ENCODE data around the gene MTG2. TPM values are rescaled to one million over a fixed set of nuclear protein-coding genes. Genes with fewer than 3 reads are reported as not detected.

The MTG2 gene
- polyA plus RNA-seq, 1 donor from 2014 or later: 36.1 TPM

DNA sequence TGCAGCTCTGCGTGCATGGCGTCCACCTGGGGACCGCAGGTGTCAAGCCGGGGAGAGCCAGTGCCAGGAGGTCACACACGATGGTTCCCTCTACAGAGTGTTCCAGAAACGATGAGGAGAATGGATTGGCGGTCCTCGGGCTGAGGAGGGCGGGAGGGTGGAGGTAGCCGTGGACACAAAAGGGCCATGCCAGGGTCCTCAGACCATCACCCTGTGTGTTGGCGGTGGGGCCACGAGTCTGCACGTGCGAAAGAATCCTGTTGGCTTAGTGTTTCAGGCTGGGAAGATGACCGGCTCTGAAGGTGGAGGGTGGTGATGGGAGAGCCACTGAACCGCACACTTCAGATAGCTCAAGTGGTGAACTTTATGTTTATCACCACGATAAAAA lies 23.6 kb downstream of the MTG2 start:
- no peaks in the 10 kb centered on the region for H4K20me1 ChIP-seq (ENCODE audit: insufficient read depth)
- no peaks in the 10 kb centered on the region for H3K9me3 ChIP-seq (ENCODE audit: low read length)
- no peak overlapping the region for H3K9ac ChIP-seq (ENCODE audit: low read length)
- no peaks in the 10 kb centered on the region for H3F3A ChIP-seq (ENCODE audit: insufficient read depth, low read length, poor library complexity, severe bottlenecking)
- no peak overlapping the region for H3K4me2 ChIP-seq (ENCODE audit: low read length)
- no peaks in the 10 kb centered on the region for H3K36me3 ChIP-seq (ENCODE audit: insufficient read depth, low read length)
- TF ChIP-seq EP300 (conservative IDR thresholded peaks at IDR 0.05; ENCODE audit: poor library complexity, severe bottlenecking) (no peak), SMC3 (conservative IDR thresholded peaks at IDR 0.05; ENCODE audit: poor library complexity) (no peak), RAD21 (conservative IDR thresholded peaks at IDR 0.05) (no peak), MXI1 (conservative IDR thresholded peaks at IDR 0.05; ENCODE audit: poor library complexity, severe bottlenecking) (no peak), EZH2 (IDR thresholded peaks at IDR 0.05; ENCODE audit: borderline replicate concordance, insufficient read depth, low read length, poor library complexity, severe bottlenecking) (no peak), TAF1 (IDR thresholded peaks at IDR 0.05; ENCODE audit: low read depth) (no peak), POLR2AphosphoS5 (IDR thresholded peaks at IDR 0.05) (no peak)
- TF ChIP-seq, protein P1, sequence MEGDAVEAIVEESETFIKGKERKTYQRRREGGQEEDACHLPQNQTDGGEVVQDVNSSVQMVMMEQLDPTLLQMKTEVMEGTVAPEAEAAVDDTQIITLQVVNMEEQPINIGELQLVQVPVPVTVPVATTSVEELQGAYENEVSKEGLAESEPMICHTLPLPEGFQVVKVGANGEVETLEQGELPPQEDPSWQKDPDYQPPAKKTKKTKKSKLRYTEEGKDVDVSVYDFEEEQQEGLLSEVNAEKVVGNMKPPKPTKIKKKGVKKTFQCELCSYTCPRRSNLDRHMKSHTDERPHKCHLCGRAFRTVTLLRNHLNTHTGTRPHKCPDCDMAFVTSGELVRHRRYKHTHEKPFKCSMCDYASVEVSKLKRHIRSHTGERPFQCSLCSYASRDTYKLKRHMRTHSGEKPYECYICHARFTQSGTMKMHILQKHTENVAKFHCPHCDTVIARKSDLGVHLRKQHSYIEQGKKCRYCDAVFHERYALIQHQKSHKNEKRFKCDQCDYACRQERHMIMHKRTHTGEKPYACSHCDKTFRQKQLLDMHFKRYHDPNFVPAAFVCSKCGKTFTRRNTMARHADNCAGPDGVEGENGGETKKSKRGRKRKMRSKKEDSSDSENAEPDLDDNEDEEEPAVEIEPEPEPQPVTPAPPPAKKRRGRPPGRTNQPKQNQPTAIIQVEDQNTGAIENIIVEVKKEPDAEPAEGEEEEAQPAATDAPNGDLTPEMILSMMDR (IDR thresholded peaks at IDR 0.05; ENCODE audit: poor library complexity, severe bottlenecking): no peak
- TF ChIP-seq, protein P2, sequence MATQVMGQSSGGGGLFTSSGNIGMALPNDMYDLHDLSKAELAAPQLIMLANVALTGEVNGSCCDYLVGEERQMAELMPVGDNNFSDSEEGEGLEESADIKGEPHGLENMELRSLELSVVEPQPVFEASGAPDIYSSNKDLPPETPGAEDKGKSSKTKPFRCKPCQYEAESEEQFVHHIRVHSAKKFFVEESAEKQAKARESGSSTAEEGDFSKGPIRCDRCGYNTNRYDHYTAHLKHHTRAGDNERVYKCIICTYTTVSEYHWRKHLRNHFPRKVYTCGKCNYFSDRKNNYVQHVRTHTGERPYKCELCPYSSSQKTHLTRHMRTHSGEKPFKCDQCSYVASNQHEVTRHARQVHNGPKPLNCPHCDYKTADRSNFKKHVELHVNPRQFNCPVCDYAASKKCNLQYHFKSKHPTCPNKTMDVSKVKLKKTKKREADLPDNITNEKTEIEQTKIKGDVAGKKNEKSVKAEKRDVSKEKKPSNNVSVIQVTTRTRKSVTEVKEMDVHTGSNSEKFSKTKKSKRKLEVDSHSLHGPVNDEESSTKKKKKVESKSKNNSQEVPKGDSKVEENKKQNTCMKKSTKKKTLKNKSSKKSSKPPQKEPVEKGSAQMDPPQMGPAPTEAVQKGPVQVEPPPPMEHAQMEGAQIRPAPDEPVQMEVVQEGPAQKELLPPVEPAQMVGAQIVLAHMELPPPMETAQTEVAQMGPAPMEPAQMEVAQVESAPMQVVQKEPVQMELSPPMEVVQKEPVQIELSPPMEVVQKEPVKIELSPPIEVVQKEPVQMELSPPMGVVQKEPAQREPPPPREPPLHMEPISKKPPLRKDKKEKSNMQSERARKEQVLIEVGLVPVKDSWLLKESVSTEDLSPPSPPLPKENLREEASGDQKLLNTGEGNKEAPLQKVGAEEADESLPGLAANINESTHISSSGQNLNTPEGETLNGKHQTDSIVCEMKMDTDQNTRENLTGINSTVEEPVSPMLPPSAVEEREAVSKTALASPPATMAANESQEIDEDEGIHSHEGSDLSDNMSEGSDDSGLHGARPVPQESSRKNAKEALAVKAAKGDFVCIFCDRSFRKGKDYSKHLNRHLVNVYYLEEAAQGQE (IDR thresholded peaks at IDR 0.05; ENCODE audit: borderline replicate concordance): no peak
- H3K4me3 ChIP-seq (ENCODE audit: low read length): no peak overlapping the region
- no peak overlapping the region for H3K27ac ChIP-seq (ENCODE audit: low read length)
- no peaks in the 10 kb centered on the region for H3K9me2 ChIP-seq (ENCODE audit: insufficient read depth, low read length)
- no peaks in the 10 kb centered on the region for H3K79me2 ChIP-seq (replicated peaks; ENCODE audit: insufficient read depth, low read length)
- H2AFZ ChIP-seq (ENCODE audit: low read depth, low read length): no peak overlapping the region
- H3K27me3 ChIP-seq (ENCODE audit: insufficient read depth, low read depth, low read length): no peaks in the 10 kb centered on the region

DNA sequence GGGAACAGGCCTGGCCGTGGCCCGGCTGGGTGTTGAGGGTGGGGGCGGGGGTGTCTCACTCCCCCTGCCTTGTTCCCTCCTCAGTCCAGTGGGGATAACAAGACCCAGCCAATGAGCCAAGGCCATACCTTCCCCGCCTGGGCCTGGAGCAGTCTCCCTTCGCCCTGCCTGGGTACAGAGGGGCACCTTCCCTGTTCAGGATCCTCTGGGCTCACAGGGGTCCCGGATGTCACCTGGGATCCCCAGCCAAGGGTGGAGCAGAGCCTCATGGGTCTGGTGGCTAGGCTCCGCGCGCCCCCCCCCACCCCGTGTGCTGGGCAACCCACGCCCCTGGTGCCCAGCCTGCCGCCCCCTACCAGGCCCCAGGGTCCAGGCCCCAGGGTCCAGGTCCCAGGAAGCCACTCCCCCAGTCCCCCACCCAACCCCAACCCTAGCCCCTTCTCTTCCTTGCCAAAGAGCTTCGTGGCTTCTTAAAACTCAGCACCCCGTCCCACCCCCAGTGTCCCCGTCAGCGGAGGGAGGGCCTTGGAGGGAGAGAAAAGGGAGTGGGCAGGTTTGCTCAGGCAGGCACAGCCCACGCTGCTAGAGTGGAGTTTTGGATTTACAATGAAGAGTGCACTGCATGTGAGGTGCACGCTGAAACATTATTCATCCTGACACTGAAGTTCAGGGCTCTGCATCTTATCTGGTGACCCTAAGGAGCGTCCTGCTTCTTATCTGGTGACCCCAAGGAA lies 25.4 kb downstream of the MTG2 start:
- no peaks in the 10 kb centered on the region for H3K9me3 ChIP-seq (ENCODE audit: low read length)
- no peak overlapping the region for H3K4me2 ChIP-seq (ENCODE audit: low read length)
- no peaks in the 10 kb centered on the region for H3K27me3 ChIP-seq (ENCODE audit: insufficient read depth, low read depth, low read length)
- no peaks in the 10 kb centered on the region for H3F3A ChIP-seq (ENCODE audit: insufficient read depth, low read length, poor library complexity, severe bottlenecking)
- no peaks in the 10 kb centered on the region for H3K9me2 ChIP-seq (ENCODE audit: insufficient read depth, low read length)
- no peaks in the 10 kb centered on the region for H4K20me1 ChIP-seq (ENCODE audit: insufficient read depth)
- H3K79me2 ChIP-seq (replicated peaks; ENCODE audit: insufficient read depth, low read length): no peaks in the 10 kb centered on the region
- no peak overlapping the region for H3K4me3 ChIP-seq (ENCODE audit: low read length)
- H2AFZ ChIP-seq (ENCODE audit: low read depth, low read length): no peak overlapping the region
- H3K27ac ChIP-seq (ENCODE audit: low read length): no peak overlapping the region
- H3K36me3 ChIP-seq (ENCODE audit: insufficient read depth, low read length): no peaks in the 10 kb centered on the region
- TF ChIP-seq POLR2AphosphoS5 (IDR thresholded peaks at IDR 0.05) (no peak), SMC3 (conservative IDR thresholded peaks at IDR 0.05; ENCODE audit: poor library complexity) (no peak), EP300 (conservative IDR thresholded peaks at IDR 0.05; ENCODE audit: poor library complexity, severe bottlenecking) (no peak), EZH2 (IDR thresholded peaks at IDR 0.05; ENCODE audit: borderline replicate concordance, insufficient read depth, low read length, poor library complexity, severe bottlenecking) (no peak), MXI1 (conservative IDR thresholded peaks at IDR 0.05; ENCODE audit: poor library complexity, severe bottlenecking) (no peak), RAD21 (conservative IDR thresholded peaks at IDR 0.05) (no peak), TAF1 (IDR thresholded peaks at IDR 0.05; ENCODE audit: low read depth) (no peak)
- TF ChIP-seq, protein P2 (IDR thresholded peaks at IDR 0.05; ENCODE audit: borderline replicate concordance): no peak
- TF ChIP-seq, protein P1 (IDR thresholded peaks at IDR 0.05; ENCODE audit: poor library complexity, severe bottlenecking): no peak
- no peak overlapping the region for H3K9ac ChIP-seq (ENCODE audit: low read length)

All from neural cell (in vitro differentiated cells).